ENCODE measurements around the gene HEYL.

DNA sequence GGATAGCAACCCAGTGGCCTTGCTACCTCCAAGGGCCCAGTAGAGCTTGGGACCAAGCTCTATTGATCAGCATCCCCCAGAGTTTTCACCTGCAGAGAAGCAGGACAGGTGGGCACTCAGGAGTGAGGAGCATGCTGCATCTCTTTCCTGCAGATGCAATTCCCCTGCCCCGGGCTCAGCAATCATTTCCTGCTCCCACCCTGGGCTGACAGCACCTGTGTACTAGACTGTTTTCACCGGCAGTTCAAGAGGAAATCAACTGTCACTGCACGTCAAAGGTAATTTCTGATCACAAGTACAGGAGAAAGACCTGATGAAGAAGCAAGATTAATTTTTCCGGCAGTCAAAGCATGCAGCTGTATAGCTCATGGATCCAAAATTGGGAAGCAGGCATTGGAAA is 41.3 kb upstream of the HEYL start:
- TF ChIP-seq CTCF (IDR thresholded peaks at IDR 0.05 in 4 of 5, conservative IDR thresholded peaks at IDR 0.05 in 1 of 5), result no peak
- no peak for TF ChIP-seq POLR2A (IDR thresholded peaks at IDR 0.05)
